ENCODE data around the gene COL20A1.

The COL20A1 gene

GRCh38 chr20:63253438-63254231 is 39.4 kb upstream of the COL20A1 start:
- DNase-seq (ENCODE audit: low read depth): peak; percentile 60
- Histone ChIP-seq H3K4me3 (ENCODE audit: low read length) (no peak overlapping the region), H3K36me3 (ENCODE audit: control insufficient read depth, insufficient read depth, low read length, severe bottlenecking) (no peaks in the 10 kb centered on the region), H3K9ac (ENCODE audit: low read length) (no peak overlapping the region), H3K9me3 (ENCODE audit: control insufficient read depth, low read length) (no peaks in the 10 kb centered on the region), H3K27me3 (replicated peaks; ENCODE audit: control insufficient read depth, insufficient read depth, low read length) (peaks cover 65% of the 10 kb centered on the region), H3K4me1 (ENCODE audit: control insufficient read depth, insufficient read depth, low read length) (no peaks in the 10 kb centered on the region)

GRCh38 chr20:63254232-63254605 is 38.8 kb upstream of the COL20A1 start, which contains the start of gene NKAIN4:
TSS of gene NKAIN4 (minus strand) at chr20:63254463. CDS start at chr20:63254450, 13 bp downstream.
- Histone ChIP-seq H3K27me3 (replicated peaks; ENCODE audit: control insufficient read depth, insufficient read depth, low read length) (peaks cover 64% of the 10 kb centered on the region), H3K4me1 (ENCODE audit: control insufficient read depth, insufficient read depth, low read length) (no peaks in the 10 kb centered on the region), H3K4me3 (ENCODE audit: low read length) (no peak within 1 kb of the TSS), H3K9me3 (ENCODE audit: control insufficient read depth, low read length) (peaks cover under 1% of the 10 kb centered on the region), H3K9ac (ENCODE audit: low read length) (no peak within 1 kb of the TSS), H3K36me3 (ENCODE audit: control insufficient read depth, insufficient read depth, low read length, severe bottlenecking) (no peaks in the 10 kb centered on the region)
- DNase-seq (ENCODE audit: low read depth): no peak

DNA sequence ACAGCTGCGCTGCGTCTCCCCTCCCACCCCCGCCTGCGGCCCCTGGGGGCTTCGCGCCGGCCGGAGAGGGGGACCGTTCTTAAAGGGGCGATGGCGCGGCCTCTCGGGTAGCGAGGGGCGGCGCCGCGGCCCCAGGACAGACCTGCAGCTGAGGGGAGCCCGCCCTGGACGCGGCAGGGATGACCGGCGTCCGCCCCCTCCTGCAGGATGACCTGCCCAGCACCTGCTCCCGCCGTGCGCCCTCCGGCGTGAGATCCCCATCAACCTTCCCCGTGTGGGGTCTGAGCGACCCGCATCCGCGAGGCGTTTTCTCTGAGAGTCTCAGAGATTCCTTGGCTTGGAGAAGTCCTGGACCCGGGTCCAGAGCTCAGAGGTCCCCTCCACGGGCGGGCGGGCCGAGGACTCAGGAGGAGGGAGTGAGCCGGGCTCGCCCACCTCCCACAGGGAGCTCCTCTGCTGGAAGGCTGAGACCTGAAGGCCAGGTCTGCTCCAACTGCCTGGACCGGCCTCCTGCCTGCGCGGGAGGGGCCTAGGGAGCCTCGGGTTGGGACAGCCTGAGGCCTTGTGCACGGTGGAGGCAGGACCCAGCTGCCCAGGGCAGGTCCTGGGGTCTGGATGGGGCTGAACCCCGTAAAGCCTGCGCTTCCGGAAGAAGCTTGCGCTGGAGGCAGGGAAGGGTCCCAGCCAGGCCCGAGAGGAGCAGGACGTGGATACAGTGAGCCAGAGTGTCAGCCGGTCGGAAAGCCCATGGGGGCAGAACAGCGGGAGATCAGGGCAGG is 38.2 kb upstream of the COL20A1 start:
- Histone ChIP-seq H3K4me1 (ENCODE audit: control insufficient read depth, insufficient read depth, low read length) (no peaks in the 10 kb centered on the region), H3K4me3 (ENCODE audit: low read length) (no peak overlapping the region), H3K27me3 (replicated peaks; ENCODE audit: control insufficient read depth, insufficient read depth, low read length) (peaks cover 64% of the 10 kb centered on the region), H3K9ac (ENCODE audit: low read length) (no peak overlapping the region), H3K36me3 (ENCODE audit: control insufficient read depth, insufficient read depth, low read length, severe bottlenecking) (no peaks in the 10 kb centered on the region), H3K9me3 (ENCODE audit: control insufficient read depth, low read length) (peaks cover 4% of the 10 kb centered on the region)
- no peak for DNase-seq (ENCODE audit: low read depth)

- DNase-seq (ENCODE audit: low read depth): no peak
- H3K4me3 ChIP-seq (ENCODE audit: low read length): no peak overlapping the region
- H3K4me1 ChIP-seq (ENCODE audit: control insufficient read depth, insufficient read depth, low read length): no peaks in the 10 kb centered on the region
- H3K9ac ChIP-seq (ENCODE audit: low read length): no peak overlapping the region
- peaks cover 4% of the 10 kb centered on the region for H3K9me3 ChIP-seq (ENCODE audit: control insufficient read depth, low read length)
- peaks cover 71% of the 10 kb centered on the region for H3K27me3 ChIP-seq (replicated peaks; ENCODE audit: control insufficient read depth, insufficient read depth, low read length)
- no peaks in the 10 kb centered on the region for H3K36me3 ChIP-seq (ENCODE audit: control insufficient read depth, insufficient read depth, low read length, severe bottlenecking)
These were observed 36.9 kb upstream of the COL20A1 start for GRCh38 chr20:63255931-63256704.

- DNase-seq (ENCODE audit: low read depth): no peak
- Histone ChIP-seq H3K36me3 (ENCODE audit: control insufficient read depth, insufficient read depth, low read length, severe bottlenecking) (no peaks in the 10 kb centered on the region), H3K27me3 (replicated peaks; ENCODE audit: control insufficient read depth, insufficient read depth, low read length) (peaks cover 72% of the 10 kb centered on the region), H3K4me1 (ENCODE audit: control insufficient read depth, insufficient read depth, low read length) (peaks cover 2% of the 10 kb centered on the region), H3K4me3 (ENCODE audit: low read length) (no peak overlapping the region), H3K9ac (ENCODE audit: low read length) (no peak overlapping the region), H3K9me3 (ENCODE audit: control insufficient read depth, low read length) (peaks cover 4% of the 10 kb centered on the region)
These were observed 36.0 kb upstream of the COL20A1 start for GRCh38 chr20:63256954-63257353.

GRCh38 chr20:63257629-63258028 is 35.4 kb upstream of the COL20A1 start:
- Histone ChIP-seq H3K36me3 (ENCODE audit: control insufficient read depth, insufficient read depth, low read length, severe bottlenecking) (no peaks in the 10 kb centered on the region), H3K4me3 (ENCODE audit: low read length) (no peak overlapping the region), H3K9ac (ENCODE audit: low read length) (no peak overlapping the region), H3K9me3 (ENCODE audit: control insufficient read depth, low read length) (peaks cover 4% of the 10 kb centered on the region), H3K4me1 (ENCODE audit: control insufficient read depth, insufficient read depth, low read length) (peaks cover 2% of the 10 kb centered on the region), H3K27me3 (replicated peaks; ENCODE audit: control insufficient read depth, insufficient read depth, low read length) (peaks cover 67% of the 10 kb centered on the region)
- DNase-seq (ENCODE audit: low read depth): no peak

DNA sequence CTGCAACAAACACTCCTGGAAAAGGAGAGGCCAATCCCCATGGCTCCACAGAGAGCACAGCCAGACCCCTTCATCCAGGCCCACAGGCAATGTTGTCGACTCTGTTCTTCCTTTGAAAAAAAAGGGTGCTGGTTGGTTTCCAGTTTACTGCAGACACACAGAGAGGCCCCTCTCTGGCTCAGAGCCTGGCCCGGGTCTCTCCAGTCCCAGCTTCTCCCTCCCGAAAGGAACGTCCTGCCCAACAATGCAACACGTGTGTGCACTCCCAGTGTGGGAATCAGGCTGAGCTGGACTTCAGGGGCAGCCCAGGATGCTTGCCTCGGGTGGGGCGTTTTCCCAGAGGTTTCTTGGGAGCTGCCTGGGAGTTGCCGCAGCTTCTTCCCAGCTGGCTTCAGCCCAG is 34.2 kb upstream of the COL20A1 start:
- Histone ChIP-seq H3K4me3 (ENCODE audit: low read length) (no peak overlapping the region), H3K36me3 (ENCODE audit: control insufficient read depth, insufficient read depth, low read length, severe bottlenecking) (no peaks in the 10 kb centered on the region), H3K9me3 (ENCODE audit: control insufficient read depth, low read length) (peaks cover 4% of the 10 kb centered on the region), H3K27me3 (replicated peaks; ENCODE audit: control insufficient read depth, insufficient read depth, low read length) (peaks cover 59% of the 10 kb centered on the region), H3K9ac (ENCODE audit: low read length) (no peak overlapping the region), H3K4me1 (ENCODE audit: control insufficient read depth, insufficient read depth, low read length) (peaks cover 2% of the 10 kb centered on the region)
- DNase-seq (ENCODE audit: low read depth): peak; percentile 43

DNA sequence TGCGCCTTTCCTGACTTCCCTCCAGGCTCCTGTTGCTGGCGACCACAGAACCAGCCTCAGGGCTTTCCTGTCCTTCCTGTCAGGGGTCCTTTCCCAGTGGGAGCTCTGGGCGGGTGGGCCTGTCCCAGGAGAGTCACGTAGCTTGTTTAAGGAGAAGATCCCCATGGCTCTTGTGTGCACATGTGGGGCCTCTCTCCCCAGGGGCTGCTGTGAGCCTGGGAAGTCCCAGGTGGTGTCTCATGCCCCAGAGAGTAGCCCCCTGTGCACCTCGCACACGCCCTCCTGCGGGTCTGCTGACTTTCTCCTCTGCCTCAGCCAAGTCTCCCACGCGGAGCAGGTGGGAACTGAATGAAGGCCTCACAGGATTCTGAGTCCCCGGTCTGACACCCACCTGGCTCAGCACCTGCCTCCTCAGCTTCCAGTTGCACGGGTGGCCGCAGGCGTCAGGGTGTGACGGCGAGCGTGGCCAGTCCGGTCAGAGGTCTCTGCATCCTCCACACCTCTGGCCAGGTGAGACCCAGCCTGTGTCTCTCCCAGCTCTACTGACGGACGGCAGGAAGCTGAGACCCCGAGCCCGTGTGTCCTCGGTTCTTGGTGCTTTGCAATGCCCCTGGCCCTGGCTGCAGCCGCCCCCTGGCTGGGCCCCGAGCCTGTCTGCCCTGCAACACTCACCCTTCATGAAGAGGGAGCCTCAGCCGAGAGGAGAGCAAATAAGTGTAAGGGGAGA is 33.1 kb upstream of the COL20A1 start:
- DNase-seq (ENCODE audit: low read depth): no peak
- H3K36me3 ChIP-seq (ENCODE audit: control insufficient read depth, insufficient read depth, low read length, severe bottlenecking): no peaks in the 10 kb centered on the region
- peaks cover 62% of the 10 kb centered on the region for H3K27me3 ChIP-seq (replicated peaks; ENCODE audit: control insufficient read depth, insufficient read depth, low read length)
- peaks cover 2% of the 10 kb centered on the region for H3K4me1 ChIP-seq (ENCODE audit: control insufficient read depth, insufficient read depth, low read length)
- H3K4me3 ChIP-seq (ENCODE audit: low read length): no peak overlapping the region
- H3K9ac ChIP-seq (ENCODE audit: low read length): no peak overlapping the region
- peaks cover 4% of the 10 kb centered on the region for H3K9me3 ChIP-seq (ENCODE audit: control insufficient read depth, low read length)

DNA sequence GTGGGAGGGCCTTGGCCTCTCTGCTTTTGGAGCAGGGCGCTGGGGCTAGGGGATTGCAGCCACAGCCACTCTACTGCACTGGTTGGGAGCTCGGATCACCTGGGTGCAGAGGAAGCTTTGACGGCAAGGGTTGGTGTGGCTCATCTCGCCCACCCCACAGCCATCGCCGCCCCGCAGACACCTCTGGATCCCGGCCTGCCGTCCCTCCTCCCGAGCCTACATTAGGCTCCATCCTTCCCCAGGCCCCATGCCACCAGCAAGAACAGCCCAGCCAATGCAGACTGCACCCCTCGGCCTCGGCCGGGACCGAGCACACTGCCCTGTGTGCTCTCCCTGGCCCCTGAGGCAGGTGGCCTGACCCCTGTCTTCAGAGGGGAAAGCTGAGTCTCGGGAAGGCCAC is 32.5 kb upstream of the COL20A1 start:
- H3K9ac ChIP-seq (ENCODE audit: low read length): no peak overlapping the region
- no peaks in the 10 kb centered on the region for H3K36me3 ChIP-seq (ENCODE audit: control insufficient read depth, insufficient read depth, low read length, severe bottlenecking)
- peaks cover 59% of the 10 kb centered on the region for H3K27me3 ChIP-seq (replicated peaks; ENCODE audit: control insufficient read depth, insufficient read depth, low read length)
- H3K4me3 ChIP-seq (ENCODE audit: low read length): no peak overlapping the region
- DNase-seq (ENCODE audit: low read depth): no peak
- peaks cover 2% of the 10 kb centered on the region for H3K4me1 ChIP-seq (ENCODE audit: control insufficient read depth, insufficient read depth, low read length)
- peaks cover 4% of the 10 kb centered on the region for H3K9me3 ChIP-seq (ENCODE audit: control insufficient read depth, low read length)

- Histone ChIP-seq H3K4me3 (ENCODE audit: low read length) (no peak overlapping the region), H3K27me3 (replicated peaks; ENCODE audit: control insufficient read depth, insufficient read depth, low read length) (peaks cover 52% of the 10 kb centered on the region), H3K9me3 (ENCODE audit: control insufficient read depth, low read length) (peaks cover 4% of the 10 kb centered on the region), H3K9ac (ENCODE audit: low read length) (no peak overlapping the region), H3K36me3 (ENCODE audit: control insufficient read depth, insufficient read depth, low read length, severe bottlenecking) (no peaks in the 10 kb centered on the region), H3K4me1 (ENCODE audit: control insufficient read depth, insufficient read depth, low read length) (peaks cover 7% of the 10 kb centered on the region)
- DNase-seq (ENCODE audit: low read depth): peak; percentile 65
These were observed 31.8 kb upstream of the COL20A1 start for GRCh38 chr20:63261060-63261794.
